HG03060 (cell line): ENCODE results near the gene OLIG1.

Experiments used
- ATAC-seq: cut with Tn5 transposase; IDR thresholded peaks from one replicate; pipeline ENCODE4 v1.9.1; 2021; ENCODE audit warnings: low read depth, moderate number of reproducible peaks; ENCODE audit not compliant: unreplicated experiment

The OLIG1 gene

DNA sequence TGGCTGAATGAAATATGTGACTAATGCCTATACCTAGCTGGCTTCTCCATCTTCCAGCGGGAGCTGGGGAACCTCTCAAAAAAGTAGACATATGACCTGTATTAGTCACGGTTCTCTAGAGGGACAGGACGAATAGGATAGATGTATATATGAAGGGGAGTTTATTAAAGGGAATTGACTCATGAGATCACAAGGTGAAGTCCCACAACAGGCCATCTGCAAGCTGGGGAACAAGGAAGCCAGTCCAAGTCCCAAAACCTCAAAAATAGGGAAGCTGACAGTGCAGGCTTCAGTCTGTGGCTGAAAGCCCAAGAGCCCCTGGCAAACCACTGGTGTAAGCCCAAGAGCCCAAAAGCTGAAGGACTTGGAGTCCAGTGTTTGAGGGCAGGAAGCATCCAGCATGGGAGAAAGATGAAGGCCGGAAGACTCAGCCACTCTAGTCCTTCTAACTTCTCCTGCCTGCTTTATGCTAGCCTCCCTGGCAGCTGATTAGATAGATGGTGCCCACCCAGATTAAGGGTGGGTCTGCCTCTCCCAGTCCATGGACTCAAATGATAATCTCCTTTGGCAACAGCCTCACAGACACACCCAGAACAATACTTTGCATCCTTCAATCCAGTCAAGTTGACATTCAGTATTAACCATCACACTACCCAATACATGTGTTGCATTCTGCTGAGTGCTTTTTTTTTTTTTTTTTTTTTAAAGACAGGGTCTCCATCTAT, 19.6 kb downstream of the OLIG1 start:
- ATAC-seq = no peak

DNA sequence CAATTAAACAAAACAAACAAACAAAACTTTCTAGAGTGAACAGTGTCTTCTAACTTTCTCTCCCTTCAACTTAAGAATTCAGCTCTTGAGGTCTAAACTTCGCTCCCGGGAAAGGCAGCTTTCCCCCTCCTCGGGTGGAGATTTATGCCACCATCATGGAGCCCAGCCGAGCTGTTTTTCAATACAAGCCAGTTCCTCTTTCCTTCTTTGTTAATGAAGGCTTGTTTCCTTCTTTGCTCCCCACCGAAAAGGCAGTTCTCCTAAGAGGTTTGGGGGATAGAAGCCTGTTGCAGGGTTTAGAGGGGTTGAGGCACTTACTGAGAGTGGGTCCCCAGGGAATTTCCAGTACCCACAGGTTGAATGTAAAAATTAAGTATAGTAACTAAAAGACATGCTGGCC, 26.5 kb downstream of the OLIG1 start:
- ATAC-seq = no peak

DNA sequence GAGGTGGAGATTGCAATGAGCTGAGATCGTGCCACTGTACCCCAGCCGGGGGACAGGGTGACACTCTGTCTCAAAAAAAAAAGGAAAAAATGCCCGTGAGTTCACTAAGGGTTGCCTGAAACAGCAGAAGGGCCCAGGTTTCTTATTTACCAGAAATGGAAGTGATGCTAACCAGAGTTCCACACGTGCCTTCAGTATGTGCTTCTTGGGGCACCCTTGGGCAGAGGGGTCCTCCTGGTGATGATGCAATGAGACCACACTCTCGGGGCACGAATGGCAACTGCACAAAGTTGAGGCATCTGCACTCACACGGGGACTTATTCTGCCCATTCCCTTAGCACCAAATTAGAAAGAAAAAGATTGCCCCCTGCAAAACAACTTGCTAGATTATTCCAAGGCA, 29.2 kb downstream of the OLIG1 start:
- no peak for ATAC-seq

DNA sequence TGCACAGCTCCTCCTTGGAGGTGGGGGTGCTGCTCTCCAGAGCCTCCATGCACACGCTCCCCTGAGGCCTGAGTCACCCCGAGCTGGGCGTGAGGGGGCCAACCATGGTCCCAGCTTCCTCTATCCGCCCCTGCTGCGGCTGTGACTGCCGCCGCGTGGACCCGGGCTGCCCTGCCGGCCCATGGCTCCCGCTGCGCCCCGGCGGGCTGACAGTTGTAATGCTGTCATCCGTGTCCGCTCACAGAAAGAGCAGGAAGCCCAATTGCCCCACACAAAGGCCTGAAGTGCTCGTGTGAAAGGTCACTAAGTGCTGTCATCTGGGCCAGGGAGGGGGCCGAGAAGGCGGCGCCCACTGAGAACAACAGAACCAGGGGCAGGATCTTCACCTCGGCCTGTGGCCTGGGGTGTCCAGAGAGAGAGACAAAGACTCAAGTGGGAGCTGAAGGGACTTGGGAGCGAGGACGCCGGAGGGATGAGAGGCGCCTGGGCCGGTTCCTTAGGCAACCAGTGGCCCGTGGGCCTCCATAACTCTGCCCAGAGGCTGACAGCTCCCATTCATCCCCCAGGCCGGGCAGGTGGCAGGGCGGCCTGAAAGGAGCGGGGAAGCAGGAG, 31.5 kb downstream of the OLIG1 start:
- no peak for ATAC-seq

DNA sequence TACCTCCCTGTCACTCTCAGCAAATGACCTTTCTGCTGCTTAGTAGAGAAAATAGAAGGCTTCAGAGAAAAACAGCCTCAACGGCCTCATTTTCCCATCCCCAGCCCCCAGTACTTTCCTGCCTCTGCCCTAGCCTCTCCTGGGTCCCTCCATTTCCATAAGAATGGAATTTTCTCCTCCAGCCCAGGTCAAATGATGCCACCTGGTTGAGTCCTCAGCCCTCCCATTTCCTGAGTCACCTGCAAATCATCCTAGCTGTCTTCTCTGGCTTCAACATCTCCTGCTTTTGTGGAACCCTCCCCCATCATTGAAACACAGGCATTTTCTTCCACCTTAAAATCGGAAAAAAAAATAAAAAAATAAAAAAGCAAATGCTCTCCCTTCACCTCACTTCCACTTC, 35.1 kb downstream of the OLIG1 start:
- no peak for ATAC-seq

DNA sequence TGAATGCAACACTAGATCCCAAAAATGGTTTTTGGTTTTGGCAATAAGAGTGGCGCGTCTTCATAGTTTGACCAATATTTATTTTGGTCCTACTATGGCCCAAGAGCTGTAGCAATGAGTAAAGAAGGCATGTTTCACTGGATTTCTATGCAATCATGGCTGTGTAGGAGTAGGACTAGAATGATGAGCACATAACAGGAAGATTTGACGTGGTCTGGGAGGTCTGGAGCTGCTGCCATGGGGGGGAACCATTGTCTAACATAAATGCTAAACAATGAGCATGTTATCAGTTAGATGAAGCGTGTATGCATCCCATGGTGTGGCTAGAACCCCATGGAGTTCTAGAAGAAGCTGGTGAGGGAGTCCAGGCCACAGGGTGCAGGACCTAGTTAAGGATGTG, 38.3 kb downstream of the OLIG1 start:
- no peak for ATAC-seq

DNA sequence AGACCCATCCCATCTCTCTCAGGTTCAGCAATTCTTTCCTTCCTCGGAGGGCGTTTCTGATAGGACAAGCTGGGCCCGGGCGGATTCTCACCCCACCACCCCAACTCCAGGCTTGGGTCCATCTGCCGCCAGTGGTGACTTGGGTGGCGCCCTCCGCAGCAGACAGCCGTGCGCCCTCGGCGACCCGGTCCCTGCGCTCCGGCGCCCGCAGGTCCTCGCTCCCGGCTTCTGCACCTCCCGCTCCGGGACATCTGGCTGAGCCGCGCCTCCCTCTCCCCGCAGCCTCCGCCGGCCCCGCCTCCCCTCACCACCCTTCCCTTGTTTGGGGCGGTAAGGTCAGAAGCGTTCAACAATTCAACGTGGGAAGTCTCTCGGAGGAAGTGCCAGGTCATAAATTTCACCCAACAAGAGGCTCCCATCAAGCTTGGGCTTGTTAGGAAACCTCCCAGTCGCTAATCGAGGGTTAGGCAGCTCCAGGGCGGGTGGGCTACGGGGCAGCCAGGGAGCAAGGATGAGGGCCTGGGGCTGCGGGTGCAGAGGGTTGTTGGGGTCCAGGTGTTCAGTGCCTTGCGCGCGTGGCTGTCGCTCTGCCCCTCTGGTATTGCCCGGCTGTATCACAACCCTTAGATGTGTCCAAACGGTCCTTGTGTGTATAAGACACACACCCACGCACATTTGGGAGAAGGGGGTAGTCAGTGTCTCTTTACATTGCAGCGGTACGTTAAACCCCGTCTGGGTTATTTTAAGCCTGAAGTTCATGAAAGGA, 39.8 kb downstream of the OLIG1 start:
- ATAC-seq = no peak

DNA sequence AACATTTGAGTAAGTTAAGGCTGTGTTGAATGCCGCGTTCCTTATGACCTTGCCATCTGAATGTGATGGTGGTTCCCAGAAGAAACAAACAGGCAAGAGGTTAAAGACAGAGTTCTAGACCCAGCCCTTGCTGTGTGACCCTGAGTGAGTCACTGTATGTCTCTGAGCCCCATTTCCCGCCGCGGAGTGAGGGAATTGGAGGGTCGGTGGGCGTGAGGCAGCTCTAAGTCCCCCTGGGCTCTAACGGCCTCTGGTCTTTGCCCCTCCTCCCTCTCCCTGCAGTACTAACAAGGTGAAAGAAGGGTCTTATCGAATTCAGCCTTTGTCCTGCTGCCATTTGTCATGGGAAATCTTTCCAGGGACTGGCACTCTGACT, 40.4 kb downstream of the OLIG1 start:
- ATAC-seq = no peak

DNA sequence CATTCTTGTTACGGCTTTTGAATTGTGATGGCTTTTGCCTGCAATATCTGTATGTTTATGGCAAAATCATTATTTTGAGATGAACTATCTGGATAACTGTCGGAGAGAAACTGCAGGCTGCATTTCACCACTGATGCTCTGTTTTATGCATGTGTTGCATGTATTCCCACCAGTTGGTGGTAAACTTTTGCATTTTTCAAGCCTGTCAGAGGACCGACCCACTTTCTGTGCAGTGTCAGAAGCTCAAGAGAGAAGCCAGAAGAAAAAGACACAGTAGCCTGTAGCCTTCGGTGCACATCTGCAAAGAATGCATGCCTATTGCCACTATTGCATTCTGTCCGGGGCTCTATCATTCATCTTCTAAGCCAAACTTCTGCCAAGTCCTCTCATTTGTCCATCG, 41.6 kb downstream of the OLIG1 start:
- no peak for ATAC-seq

DNA sequence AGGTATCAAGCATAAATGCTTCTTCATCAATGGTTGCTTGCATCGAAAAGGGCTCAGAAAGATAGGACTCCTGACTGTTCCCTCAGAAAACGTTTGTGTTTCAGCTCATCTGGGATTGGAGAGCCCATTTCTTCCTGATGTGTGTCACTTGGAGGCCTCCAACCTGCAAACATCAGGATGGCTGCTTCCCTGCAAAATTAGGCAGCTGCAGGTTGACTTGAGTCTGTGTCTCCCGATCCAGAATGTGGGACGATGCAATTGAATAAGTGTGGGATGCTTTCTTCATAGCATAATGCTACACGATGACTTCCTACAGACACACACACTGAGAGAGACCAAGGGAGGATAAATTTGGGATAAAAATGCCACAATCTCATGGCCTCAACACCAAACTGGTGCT, 42.2 kb downstream of the OLIG1 start:
- no peak for ATAC-seq

DNA sequence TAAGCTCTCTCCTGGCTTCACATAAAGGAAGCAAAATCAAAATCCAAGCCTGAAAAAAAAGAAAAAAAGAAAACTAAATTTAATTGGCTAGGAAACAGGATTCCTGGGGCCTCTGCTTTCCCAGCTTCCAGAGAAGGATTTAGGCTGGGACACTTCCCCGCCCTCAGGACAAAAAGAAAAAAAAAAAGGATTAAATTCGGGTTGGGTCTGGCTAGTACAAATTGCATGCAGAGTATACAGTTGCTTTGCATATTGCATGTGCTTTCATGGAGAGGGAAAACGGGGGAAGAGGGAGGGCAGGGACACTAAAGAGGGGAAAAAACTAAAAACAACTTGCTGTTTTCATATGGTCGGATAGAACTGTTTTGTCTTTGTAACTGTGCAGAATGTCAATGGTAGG, 42.7 kb downstream of the OLIG1 start:
- ATAC-seq = no peak

DNA sequence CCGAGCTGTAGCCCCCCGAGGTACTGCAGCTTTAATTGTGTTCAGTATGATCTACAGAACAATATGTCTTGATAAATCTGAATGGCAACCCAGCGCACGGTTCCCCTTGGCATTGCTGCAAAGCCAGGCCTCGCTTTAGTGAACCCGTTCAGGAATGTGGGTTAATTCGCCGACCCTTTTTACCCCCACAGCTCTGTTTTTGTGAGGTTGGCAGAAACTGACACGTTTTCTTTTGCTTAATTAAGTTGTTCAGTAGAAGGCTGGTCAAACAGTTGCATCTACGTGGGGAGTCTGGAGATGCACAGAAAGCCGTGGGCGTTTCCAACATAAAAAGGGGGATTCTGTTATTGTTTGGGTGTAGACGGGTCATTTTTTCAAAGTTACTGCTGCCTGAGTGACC, 43.2 kb downstream of the OLIG1 start:
- no peak for ATAC-seq

DNA sequence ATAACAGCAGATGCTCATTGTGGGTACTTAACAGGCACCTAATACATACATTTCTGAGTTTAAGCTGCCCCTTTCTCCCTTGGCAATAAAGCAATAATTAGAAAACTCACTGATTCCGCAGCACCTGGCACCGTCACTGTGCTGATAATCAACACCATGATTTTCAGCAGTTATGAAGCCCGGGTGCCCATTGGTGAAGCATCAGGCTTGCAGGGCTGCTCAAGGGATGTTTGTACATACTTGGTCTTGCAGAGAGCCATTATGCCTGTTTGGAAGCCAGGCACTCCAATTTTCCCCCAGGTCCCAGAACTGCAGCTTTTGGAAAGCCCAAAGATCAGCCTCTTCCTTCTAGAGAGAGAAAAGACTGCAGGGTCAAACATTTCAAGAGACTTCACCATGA, 44.3 kb downstream of the OLIG1 start:
- ATAC-seq = no peak

DNA sequence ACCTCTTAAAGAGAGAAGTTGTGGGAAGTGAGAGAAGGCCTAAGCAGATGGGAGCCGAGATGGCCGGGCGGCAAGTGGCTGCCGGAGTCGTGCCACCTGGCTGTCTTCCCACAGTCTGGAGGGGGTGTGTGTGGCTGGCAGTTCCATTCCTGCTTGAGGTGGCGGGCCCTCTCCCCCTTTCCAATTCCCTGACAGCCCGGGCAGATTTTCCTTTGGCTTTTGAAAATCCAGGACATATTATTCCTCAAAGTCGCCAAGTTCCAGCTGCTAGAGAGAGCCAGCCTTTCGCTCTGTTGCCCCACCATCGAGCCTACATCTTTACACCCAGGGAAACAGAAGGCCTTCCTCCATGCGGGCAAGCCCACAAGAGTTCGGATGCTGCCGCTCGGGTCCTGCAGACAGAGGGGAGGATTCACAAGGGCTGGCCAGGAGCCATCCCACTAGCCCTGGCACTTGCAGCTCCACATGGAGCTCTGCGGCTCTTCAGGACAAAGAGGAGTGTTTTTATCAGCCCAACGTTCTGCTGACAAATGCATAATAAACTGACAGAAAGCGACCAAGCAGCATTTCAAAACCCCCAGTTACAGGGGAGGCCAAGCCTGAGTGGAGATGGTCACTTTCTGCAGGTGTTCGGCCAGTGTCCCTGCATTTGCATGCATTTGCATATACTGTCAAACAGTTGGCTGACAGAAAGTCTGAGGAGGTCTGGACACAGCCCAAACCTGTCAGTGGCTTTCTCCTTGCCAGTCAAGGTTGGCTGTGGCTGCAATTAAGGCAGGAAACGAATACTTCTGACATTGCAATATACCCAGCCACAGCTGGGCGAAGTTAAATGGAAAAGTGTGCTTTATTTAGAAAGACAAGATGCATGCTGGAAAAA, 45.9 kb downstream of the OLIG1 start:
- ATAC-seq = no peak

DNA sequence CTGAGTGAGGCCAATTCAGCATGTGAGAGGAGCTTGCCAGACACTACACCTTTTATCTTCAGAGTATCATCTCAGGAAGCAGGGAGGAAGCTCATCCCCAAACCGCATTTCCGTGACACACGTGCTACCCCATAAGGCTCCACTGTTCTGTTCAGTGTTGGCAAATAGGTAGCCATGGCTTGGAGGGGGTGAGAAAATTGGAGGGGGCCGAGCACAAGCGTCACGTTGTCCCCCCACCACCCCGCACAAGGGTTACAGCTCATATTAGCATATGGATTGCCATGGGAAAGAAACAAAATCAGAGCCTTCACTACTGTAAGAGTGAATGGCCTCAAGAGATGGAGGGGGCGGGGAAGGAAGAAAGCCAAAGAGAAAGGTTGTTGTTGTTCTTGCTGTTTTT, 46.7 kb downstream of the OLIG1 start:
- ATAC-seq = no peak

DNA sequence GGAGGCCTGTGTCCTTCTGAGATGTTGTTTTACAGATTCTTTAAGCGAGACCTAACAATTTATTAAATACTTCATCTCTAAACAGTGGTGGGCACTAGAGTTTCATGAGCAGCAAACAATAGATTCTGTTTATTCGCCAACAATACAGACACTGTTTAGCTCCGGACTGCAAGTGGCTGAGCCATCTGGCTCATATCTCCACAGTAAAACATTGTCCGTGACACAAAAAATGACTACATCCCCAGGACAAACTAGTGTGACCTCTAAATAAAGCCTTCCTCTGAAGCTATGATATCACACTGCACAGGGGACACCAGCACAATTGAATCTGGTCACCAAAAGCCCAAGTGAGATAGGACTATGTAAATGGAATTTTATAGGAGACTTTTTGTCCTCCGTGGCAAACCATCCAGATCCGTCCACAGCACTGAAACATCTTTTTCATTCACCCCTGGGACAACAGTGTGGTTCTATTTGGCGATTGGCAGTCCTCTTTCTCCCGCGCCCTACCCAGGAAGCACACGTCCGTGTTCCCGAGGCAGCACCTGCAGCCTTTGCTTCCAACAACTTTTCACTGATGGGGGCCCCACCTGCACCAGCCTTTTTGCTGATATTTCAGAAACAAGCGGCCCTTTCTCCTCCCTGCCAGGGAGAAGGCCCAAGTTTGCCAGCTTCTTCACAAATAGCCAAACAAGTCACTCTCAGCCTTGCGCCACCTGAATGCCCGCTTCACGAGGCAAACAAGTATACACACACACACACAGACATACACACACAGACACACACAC, 47.4 kb downstream of the OLIG1 start:
- ATAC-seq = no peak
